ENCODE data around the gene ZDHHC3. TPM values are rescaled to one million over a fixed set of nuclear protein-coding genes. Genes with fewer than 3 reads are reported as not detected.

The ZDHHC3 gene
- total RNA-seq, 1 experiment from 2014 or later, result 84.9 TPM

DNA sequence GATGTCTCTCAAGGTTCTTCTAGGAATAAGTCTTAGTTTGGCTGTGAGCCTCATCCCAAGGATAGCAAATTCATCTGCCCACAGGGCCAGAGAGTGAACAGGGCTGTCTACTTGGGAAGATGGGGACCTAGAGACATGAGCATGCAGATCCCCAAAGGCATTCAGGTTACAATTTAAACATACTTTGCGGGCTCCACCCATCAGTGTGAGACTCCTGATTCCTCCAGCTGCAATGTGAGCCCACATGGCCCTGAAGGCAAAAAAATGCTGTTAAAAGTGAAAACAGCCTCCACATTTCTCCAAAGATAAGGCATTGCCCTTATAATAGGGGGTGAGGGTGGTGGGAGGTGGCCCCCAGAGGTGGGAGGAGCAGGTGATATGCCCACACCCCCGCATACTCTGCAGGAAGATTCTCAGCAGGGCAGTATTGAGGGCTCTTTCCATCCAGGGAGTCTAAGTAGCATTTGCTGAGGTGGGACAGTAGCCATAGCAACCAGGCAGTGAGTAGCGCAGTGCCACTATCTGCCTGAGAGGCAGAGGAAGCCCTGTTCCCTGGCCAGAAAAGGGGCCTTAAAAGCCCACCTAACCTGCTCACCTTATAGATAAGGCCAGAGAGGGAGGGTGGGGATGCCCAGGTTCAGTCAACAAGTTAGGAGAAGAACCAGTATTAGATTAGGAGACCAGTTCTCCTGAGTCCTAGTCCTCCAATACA, 70.4 kb downstream of the ZDHHC3 start:
- H3K27ac Mint-ChIP-seq (ENCODE audit: unreplicated experiment), result no peak overlapping the region
- intact Hi-C loops (cut with micrococcal nuclease; ENCODE audit: unreplicated experiment), result no loop called here
- H3K36me3 Mint-ChIP-seq (ENCODE audit: insufficient read depth, unreplicated experiment), result no peaks in the 10 kb centered on the region
- DNase-seq, result no peak
- TF ChIP-seq CTCF (IDR thresholded peaks at IDR 0.05; ENCODE audit: unreplicated experiment), result no peak
- no peaks in the 10 kb centered on the region for H3K9me3 Mint-ChIP-seq (ENCODE audit: low read depth, unreplicated experiment)
- no peaks in the 10 kb centered on the region for H3K4me1 Mint-ChIP-seq (ENCODE audit: low read depth, unreplicated experiment)
- H3K4me3 Mint-ChIP-seq (ENCODE audit: low read depth, unreplicated experiment), result no peak overlapping the region
- CTCF ChIA-PET, result interaction anchor here (0.7 kb wide), 1 partner anchor 349 kb away, joined by 3 read pairs; no protein-coding TSS in a partner anchor
- H3K27me3 Mint-ChIP-seq (ENCODE audit: unreplicated experiment), result no peaks in the 10 kb centered on the region
- no TSS peak for BruUV-seq (replicated peaks)

GRCh38 chr3:44903751-44904150, 72.2 kb downstream of the ZDHHC3 start:
- no peak overlapping the region for H3K4me3 Mint-ChIP-seq (ENCODE audit: low read depth, unreplicated experiment)
- no peaks in the 10 kb centered on the region for H3K36me3 Mint-ChIP-seq (ENCODE audit: insufficient read depth, unreplicated experiment)
- no peak overlapping the region for H3K27ac Mint-ChIP-seq (ENCODE audit: unreplicated experiment)
- no peak for TF ChIP-seq CTCF (IDR thresholded peaks at IDR 0.05; ENCODE audit: unreplicated experiment)
- no peaks in the 10 kb centered on the region for H3K27me3 Mint-ChIP-seq (ENCODE audit: unreplicated experiment)
- no peak for DNase-seq
- intact Hi-C loops (cut with micrococcal nuclease; ENCODE audit: unreplicated experiment), result no loop called here
- BruUV-seq (replicated peaks), result no TSS peak
- H3K4me1 Mint-ChIP-seq (ENCODE audit: low read depth, unreplicated experiment), result no peaks in the 10 kb centered on the region
- CTCF ChIA-PET, result no interaction called here
- H3K9me3 Mint-ChIP-seq (ENCODE audit: low read depth, unreplicated experiment), result no peaks in the 10 kb centered on the region

- H3K27ac Mint-ChIP-seq (ENCODE audit: unreplicated experiment), result no peak overlapping the region
- CTCF ChIA-PET, result no interaction called here
- TF ChIP-seq CTCF (IDR thresholded peaks at IDR 0.05; ENCODE audit: unreplicated experiment), result no peak
- H3K27me3 Mint-ChIP-seq (ENCODE audit: unreplicated experiment), result no peaks in the 10 kb centered on the region
- intact Hi-C loops (cut with micrococcal nuclease; ENCODE audit: unreplicated experiment), result no loop called here
- no peaks in the 10 kb centered on the region for H3K9me3 Mint-ChIP-seq (ENCODE audit: low read depth, unreplicated experiment)
- BruUV-seq (replicated peaks), result no TSS peak
- no peaks in the 10 kb centered on the region for H3K36me3 Mint-ChIP-seq (ENCODE audit: insufficient read depth, unreplicated experiment)
- H3K4me1 Mint-ChIP-seq (ENCODE audit: low read depth, unreplicated experiment), result no peaks in the 10 kb centered on the region
- no peak for DNase-seq
- H3K4me3 Mint-ChIP-seq (ENCODE audit: low read depth, unreplicated experiment), result no peak overlapping the region
Measured at GRCh38 chr3:44903314-44903713, 72.7 kb downstream of the ZDHHC3 start.

- Mint-ChIP-seq H3K4me1 (ENCODE audit: low read depth, unreplicated experiment) (no peaks in the 10 kb centered on the region), H3K27me3 (ENCODE audit: unreplicated experiment) (no peaks in the 10 kb centered on the region), H3K9me3 (ENCODE audit: low read depth, unreplicated experiment) (no peaks in the 10 kb centered on the region), H3K36me3 (ENCODE audit: insufficient read depth, unreplicated experiment) (no peaks in the 10 kb centered on the region), H3K27ac (ENCODE audit: unreplicated experiment) (no peak overlapping the region), H3K4me3 (ENCODE audit: low read depth, unreplicated experiment) (no peak overlapping the region)
- intact Hi-C loops (cut with micrococcal nuclease; ENCODE audit: unreplicated experiment), result no loop called here
- no TSS peak for BruUV-seq (replicated peaks)
- CTCF ChIA-PET, result no interaction called here
- TF ChIP-seq CTCF (IDR thresholded peaks at IDR 0.05; ENCODE audit: unreplicated experiment), result no peak
- no peak for DNase-seq
Measured at GRCh38 chr3:44902628-44903027, 73.3 kb downstream of the ZDHHC3 start.

Measured in Calu3 (cell line).